HG02981 (cell line): Measurements from ENCODE around the gene ANXA4.
"Not testable (repeated sequence)": the region's sequence is repeated elsewhere in the genome, so short reads cannot be mapped to it uniquely, and the experiment has no call there.

Experiments used
- ATAC-seq: cut with Tn5 transposase; IDR thresholded peaks from one replicate; pipeline ENCODE4 v1.9.1; 2021; ENCODE audit warnings: mild to moderate bottlenecking, moderate library complexity; ENCODE audit not compliant: unreplicated experiment

The ANXA4 gene

GRCh38 chr2:69750246-69750645 is 8.3 kb downstream of the ANXA4 start:
- ATAC-seq: no peak

GRCh38 chr2:69753659-69754363 is 11.9 kb downstream of the ANXA4 start:
- ATAC-seq: no peak

- ATAC-seq: no peak
These were observed 12.7 kb downstream of the ANXA4 start for GRCh38 chr2:69754633-69755032.

GRCh38 chr2:69755862-69756467 is 14.0 kb downstream of the ANXA4 start:
- peak; percentile 83 for ATAC-seq

DNA sequence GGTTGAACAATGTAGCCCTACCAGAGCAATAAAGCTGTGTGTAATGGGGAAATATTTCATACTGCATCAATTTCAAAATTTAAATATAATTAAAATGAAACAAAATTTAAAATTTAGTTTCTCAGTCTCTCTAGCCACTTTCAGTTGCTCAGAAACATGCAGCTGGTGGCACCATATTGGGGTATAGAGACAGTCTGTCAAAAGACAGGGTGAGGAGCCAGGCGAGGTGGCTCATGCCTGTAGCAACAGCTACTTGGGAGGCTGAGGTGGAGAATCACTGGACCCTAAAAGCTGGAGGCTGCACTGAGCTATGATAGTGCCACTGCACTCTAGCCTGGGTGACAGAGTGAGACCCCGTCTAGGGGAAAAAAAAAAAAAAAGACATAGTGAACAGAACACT is 20.1 kb downstream of the ANXA4 start:
- no peak for ATAC-seq

DNA sequence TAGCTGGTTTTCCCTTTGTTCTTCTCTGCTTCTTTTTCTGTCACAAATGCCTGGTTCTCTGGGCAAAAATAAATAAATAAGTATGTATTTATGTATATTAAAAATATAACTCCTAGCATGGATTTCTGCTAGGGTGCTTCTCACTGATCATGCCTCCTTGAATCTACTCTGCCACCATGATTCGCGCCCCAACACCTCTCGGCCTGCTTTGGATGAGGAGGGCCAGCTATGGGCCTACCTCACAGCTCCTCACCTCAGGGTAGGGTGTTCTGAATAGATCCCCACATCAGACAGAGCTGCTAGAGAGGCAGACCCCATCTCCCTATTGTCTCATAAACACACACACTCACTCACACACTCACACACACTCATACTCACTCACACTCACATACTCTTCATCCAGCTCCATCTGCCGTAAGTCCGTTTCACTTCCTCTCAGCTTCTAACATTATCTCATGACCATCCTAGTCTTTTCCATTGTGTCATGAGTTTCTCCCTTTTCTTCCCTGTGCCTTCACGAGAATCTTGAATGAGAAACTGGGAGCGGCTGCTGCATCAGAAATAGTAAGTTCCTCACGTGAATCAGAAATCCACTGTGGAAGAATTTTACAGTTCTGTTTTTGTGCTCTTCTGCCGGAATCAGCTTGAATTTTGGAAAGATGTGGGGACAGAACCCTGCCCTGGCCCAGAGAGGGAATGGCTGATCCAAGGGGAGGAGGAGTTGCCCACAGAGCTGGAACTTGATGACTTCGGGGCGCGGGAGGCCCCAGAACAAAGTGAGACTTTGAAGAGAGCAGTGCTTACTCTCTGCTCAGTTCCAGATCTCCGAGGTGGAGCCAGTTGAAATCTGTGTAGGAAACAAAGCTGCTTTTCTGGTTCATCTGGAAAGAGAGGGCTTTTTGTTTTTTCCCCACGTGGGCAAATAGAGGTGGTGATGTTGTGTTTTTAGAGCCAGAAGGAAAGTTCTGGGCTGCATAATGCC is 20.9 kb downstream of the ANXA4 start:
- no peak for ATAC-seq

- not testable (repeated sequence) for ATAC-seq
These were observed 21.9 kb downstream of the ANXA4 start for GRCh38 chr2:69763831-69764230.

- no peak for ATAC-seq
These were observed 22.6 kb downstream of the ANXA4 start for GRCh38 chr2:69764286-69765095.

DNA sequence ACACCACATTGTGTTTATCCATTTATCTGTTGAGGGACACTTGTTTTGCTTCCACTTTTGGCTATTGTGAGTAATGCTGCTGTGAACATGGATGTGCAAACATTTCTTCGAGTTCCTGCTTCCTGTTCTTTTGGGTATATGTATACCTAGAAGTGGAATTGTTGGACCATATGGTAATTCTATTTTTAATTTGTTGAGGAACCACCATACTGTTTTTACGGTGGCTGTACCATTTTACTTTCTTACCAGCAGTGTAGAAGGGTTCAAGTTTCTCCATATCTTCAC is 23.1 kb downstream of the ANXA4 start:
- ATAC-seq: no peak

- no peak for ATAC-seq
These were observed 24.1 kb downstream of the ANXA4 start for GRCh38 chr2:69766014-69766413.

GRCh38 chr2:69767034-69767433 is 25.1 kb downstream of the ANXA4 start:
- no peak for ATAC-seq

- no peak for ATAC-seq
These were observed 26.3 kb downstream of the ANXA4 start for GRCh38 chr2:69768235-69768634.

GRCh38 chr2:69768789-69769188 is 26.9 kb downstream of the ANXA4 start:
- ATAC-seq: no peak

- no peak for ATAC-seq
These were observed 27.3 kb downstream of the ANXA4 start for GRCh38 chr2:69769272-69769671.

GRCh38 chr2:69770193-69770702 is 28.3 kb downstream of the ANXA4 start:
- ATAC-seq: no peak

GRCh38 chr2:69770747-69771146 is 28.8 kb downstream of the ANXA4 start:
- ATAC-seq: no peak

DNA sequence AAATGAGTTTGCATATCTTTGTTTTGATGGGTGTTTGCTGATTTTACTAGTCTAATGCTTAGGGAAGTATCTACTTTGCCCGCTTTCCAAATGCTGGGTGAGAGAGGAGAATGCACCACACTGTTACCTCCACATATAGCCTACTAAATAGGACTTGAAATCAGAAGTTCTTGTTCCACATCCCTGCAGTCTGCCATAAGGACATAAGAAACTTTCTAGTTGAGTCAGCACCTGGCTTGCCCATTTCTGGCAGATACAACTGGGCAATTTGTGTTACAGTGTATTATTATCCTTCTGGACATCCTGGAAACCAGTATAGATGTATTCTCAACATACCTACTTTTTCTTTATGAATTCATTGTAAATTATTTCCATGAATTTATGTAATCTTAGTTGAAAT is 29.5 kb downstream of the ANXA4 start:
- ATAC-seq: no peak

- ATAC-seq: no peak
These were observed 31.3 kb downstream of the ANXA4 start for GRCh38 chr2:69773206-69773605.

- ATAC-seq: not testable (repeated sequence)
These were observed 32.5 kb downstream of the ANXA4 start for GRCh38 chr2:69774258-69774983.
